A549 (cell line): ENCODE results near the gene SEMA6C.

Experiments used
- CEBPB ChIP-seq, 2 experiments: fragments of >200 bp in 1 of 2; sonication (Bioruptor Twin) in 1 of 2; formaldehyde crosslinking in 1 of 2; IDR thresholded peaks; 2 replicates each; pipeline ENCODE4 v1.6.1; 2012 to 2016
- EP300 ChIP-seq, 2 experiments: fragments of >200 bp; sonication (Bioruptor Twin); formaldehyde crosslinking; IDR thresholded peaks; 2 replicates in 1 of 2; 3 replicates in 1 of 2; pipeline ENCODE4 v1.6.1; 2016 to 2017
- TF ChIP-seq, protein P1 (sequence below): IDR thresholded peaks from 2 replicates; pipeline ENCODE4 v1.6.1; 2012

DNA sequence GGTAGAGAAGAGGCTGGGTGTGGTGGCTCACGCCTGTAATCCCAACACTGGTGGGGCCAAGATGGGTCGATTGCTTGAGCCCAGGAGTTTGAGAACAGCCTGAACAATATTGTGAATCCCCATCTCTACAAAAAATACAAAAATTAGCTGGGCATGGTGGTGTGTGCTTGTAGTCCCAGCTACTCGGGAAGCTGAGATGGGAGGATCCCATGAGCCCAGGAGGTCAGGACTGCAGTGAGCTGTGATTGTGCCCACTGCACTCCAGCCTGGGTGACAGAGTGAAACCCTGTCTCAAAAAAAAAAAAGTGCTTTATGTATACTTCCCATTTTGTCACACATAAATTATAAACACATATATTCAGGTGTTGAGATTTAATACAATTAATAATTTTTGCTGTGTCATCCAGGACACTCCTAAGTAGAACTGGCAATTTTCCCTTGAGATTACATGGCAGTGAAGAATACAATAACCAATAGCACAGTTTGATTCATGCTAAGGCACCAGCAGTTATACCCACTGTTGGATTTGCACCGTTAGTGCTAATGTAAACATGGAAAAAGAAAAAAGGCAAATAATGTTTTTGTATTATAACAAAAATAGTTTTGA is 60.4 kb downstream of the SEMA6C start:
- TF ChIP-seq CEBPB (IDR thresholded peaks at IDR 0.05) (no peak), EP300 (IDR thresholded peaks at IDR 0.05) (no peak)
- TF ChIP-seq, protein P1, sequence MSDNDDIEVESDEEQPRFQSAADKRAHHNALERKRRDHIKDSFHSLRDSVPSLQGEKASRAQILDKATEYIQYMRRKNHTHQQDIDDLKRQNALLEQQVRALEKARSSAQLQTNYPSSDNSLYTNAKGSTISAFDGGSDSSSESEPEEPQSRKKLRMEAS: no peak
